Stimulated activated CD8-positive, alpha-beta memory T cell treated with anti-CD3 and anti-CD28 coated beads, Interleukin-7, amount 100 ng/mL, for 4 hours (primary cell): ENCODE results near the gene ZNF710.
A peak's percentile ranks its signal among the peaks of the same experiment; 100 is the strongest.

ENCODE experiments used
- DNase-seq, 2 donors: peaks; one replicate each; pipeline ENCODE4 v3.0.0-alpha.2; 2020; ENCODE audit warnings: low read depth in 2 of 2

ZNF710 gene

DNA sequence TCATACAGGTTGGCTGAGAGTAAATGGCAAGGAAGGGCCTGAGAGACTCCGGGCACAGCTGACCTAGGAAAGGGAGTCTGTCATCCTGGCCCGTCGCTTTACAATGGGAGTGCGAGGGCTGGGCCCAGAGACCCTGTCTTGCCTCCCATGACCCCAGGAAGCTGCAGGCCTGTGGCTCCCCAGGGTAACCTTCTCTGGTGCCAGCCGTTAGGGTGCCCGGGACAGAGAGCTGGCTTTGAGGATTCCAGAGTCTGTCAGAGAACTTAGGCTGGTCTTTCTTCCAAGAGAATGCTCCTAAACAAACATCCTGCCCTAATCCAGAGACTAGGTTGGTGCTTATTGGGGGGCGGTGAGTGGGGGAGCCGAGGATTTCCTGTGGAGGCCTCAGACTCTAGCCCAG lies 18.5 kb downstream of the ZNF710 start:
- DNase-seq = no peak

GRCh38 chr15:90020021-90020735 lies 19.1 kb downstream of the ZNF710 start:
- DNase-seq = no peak

- no peak for DNase-seq
Observed at GRCh38 chr15:90020936-90021507, 19.9 kb downstream of the ZNF710 start.

DNA sequence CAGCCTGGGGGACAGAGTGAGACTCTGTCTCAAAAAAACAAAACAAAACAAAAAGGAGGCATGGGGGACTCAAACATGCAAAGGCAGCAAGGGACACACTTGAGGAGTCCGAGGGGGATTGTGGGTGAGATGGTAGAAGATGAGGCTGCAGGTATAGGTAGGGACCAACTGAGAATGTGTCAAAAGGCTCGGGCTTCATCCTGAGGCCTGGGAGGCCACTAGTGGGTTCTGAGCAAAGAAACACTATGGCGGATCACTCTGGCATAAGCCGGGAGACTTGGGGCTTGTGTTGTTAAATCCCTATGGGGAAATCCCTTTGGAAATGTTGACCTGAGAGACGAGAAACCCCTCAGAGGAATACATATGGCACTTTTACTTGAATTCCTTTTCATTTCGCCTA lies 21.2 kb downstream of the ZNF710 start:
- no peak for DNase-seq

GRCh38 chr15:90022905-90023700 lies 22.0 kb downstream of the ZNF710 start:
- DNase-seq = no peak

DNA sequence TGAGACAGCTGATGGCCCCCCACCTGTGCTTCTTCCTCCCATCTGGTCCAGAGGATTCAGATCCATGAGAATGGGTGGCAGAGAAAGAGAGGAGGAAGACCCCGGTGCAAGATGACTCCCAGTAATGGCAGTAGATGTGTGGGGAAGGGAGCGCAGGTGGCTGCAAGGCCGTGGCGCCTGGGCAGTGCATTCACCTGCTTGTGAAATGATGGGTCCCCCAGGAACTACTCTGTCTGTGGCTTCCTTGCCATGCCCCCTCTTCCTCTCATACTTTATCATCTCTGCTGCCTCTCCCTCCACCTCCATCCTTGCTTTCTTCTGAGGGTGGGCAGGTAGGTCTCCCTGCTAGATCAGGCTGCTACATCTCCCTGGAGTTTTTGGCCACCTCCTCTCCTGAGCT lies 23.3 kb downstream of the ZNF710 start:
- DNase-seq = no peak

DNA sequence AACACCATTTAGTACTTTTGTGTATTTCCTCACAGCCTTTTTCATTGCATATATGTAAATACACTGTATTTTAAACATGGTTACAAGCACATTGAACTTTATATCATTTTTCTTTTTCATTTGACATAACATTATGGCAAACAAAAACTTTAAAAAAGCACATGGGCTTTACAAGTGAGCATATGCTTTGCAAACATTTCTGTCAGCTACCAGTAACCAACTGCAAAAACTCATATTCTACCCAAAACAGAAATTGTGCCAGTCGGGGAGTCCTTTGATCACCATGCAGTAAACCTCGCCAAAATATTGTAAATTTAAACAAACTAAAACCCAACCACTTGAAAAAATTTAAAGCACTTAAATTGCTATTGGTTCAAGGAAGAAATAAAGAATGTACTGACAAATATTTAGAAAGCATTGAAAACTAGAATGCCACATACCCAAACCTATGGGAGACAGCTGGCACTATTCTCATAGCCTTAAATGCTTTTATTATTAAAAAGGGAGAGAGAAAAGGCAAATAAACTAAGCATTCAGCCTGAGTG lies 24.4 kb downstream of the ZNF710 start:
- no peak for DNase-seq

GRCh38 chr15:90028376-90028944 lies 27.3 kb downstream of the ZNF710 start:
- no peak for DNase-seq

GRCh38 chr15:90029024-90029423 lies 27.9 kb downstream of the ZNF710 start:
- no peak for DNase-seq

GRCh38 chr15:90030376-90030775 lies 29.3 kb downstream of the ZNF710 start:
- DNase-seq = no peak

DNA sequence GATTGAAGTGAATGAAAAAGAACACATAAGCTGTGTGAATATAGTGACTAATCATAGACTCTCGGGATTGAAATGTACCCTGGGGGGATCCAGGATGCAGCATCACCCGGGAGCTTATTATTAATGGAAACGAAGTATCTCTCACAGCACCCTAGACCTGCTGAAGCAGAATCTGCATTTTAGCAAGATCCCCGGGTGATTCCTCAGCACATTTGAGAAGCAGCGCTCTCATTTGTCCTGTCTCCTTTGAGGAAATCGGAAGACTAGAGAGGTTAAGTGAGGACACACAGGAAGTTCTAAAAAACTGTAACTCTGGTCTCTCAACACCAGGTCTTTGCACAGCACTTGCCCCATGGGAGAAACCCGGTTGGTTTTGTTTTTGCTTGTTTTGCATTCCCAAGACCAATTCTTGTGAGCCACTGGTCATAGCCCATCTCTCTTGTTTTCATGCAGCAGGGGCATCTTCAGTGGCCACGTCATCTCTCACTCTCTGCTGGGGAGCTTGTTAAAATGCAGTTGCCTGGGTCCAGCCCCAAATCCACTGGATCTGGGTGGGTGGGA lies 30.2 kb downstream of the ZNF710 start:
- DNase-seq = no peak

- no peak for DNase-seq
Observed at GRCh38 chr15:90033006-90033405, 31.9 kb downstream of the ZNF710 start.

GRCh38 chr15:90033448-90033847 lies 32.3 kb downstream of the ZNF710 start:
- DNase-seq = no peak

DNA sequence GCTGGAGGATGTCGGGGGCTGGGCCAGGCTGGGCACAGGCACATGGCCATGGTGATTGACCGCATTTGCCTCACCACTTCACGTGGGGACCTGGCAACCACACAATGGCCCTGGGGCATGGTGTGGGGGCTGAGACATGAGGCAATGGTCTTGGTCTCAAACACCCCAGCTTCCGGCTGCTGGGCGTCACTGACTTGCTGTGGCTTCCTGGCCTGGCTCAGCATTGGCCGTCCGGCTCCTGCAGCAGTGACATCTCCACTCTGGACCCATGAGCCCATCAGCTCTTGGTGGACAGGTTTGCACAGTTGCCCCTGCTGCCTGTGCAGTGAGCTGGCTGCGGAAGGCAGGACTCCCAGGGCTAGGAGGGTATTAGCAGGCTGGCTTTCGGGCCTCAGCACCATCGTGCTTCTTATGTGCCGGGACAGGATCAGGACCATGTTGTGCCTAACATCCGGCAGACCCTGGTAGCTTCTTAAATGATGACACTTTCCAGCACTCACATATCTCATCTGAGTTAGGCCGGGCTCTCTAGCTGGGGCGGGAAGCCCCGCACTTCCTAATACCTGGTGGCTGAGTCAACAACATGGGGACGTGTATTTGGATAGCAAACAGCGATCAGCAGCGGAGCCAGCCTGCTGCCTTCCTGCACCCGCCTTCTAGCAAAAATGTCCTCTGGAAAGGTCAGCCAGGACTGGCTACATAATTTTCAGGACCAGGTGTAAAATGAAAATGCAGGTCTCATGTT lies 34.1 kb downstream of the ZNF710 start:
- peak in 1 of 2 donors; percentile 41 for DNase-seq

DNA sequence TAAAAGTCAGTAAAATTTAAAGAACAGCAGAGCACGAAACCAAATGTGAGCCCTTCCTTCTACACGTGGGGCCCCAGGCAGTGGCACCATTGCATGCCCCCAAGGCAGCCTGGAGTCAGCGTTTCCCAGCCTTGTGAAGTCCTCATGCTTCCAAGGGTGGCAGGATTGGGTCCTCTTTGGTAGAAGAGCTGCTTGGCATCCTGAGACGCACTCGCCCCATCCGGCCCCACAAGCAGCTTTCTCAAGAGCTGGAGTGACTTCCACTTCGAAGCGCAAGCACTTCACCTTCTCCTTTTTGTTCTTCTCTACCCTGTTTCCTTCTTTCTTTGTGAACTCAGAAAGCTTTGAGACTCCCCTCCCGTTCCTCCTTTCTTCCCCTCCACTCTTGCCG lies 34.7 kb downstream of the ZNF710 start:
- DNase-seq = no peak

GRCh38 chr15:90036343-90036742 lies 35.2 kb downstream of the ZNF710 start:
- DNase-seq = no peak

DNA sequence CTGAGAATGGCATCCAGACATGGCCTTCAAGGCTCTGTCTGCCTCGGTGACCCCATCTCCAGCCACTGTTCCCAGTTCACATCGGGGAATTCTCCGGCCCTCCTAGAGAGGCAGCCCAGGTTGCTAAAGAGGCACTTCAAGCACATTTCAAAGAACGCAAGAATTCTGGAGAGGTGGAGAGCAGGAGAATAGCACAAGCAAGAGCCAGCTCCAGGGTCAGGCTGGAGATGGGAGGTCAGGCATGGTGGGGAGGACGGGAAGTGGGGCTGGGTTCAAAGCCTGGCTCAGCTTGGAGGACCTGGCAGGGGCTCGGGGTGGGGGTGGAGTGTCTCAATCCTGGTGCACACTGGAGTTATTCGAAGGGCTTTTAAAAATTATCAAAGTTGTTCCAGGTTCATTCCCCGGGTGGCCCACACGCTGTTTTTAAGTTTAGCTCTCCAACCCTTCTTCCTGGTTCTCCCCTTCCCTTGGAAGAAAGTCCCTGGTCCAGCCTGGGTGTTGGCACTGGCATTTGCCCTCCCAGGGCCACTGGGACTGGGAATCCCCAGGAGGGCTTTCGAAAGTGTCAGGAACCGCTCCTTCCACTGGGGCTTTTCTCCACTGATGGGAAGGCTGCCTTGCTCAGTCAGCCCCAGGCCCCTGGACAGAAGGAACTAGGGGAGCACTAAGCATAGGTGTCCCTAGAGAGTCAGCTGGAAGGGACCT lies 35.8 kb downstream of the ZNF710 start:
- no peak for DNase-seq

GRCh38 chr15:90037511-90037860 lies 36.4 kb downstream of the ZNF710 start:
- no peak for DNase-seq

DNA sequence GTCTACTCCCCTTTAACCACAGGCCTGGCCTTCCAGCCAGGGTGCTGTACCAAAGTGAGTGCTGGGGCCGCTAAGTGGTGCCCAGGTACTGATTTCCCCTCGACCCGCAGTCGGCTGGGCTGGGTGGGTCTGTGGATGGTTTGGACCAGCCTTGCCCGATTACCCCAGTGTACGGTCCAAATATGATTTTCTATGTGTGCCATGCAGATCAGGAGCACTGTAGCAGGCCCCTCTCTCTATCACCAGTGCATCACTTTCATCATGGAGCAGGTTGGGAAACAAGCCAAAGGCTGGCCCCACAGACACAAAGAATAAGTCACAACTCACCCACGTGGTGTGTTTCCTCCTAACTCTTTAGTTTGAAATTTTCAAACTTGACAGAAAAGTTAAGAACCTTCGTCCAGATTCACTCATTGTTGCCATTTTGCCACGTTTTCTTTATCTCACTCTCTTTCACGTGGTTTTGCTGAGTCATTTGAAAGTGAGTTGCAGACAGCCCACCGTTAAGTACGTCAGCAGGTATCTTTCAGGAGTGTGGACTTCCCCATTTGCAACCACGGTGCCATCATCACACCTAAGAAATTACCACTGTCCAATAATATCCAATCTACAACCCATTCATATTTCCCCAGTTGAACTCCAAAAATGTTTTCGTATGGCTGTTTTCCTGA lies 37.0 kb downstream of the ZNF710 start:
- DNase-seq = peak in 1 of 2 donors; percentile 35

- DNase-seq = no peak
Observed at GRCh38 chr15:90038632-90039095, 37.5 kb downstream of the ZNF710 start.
